Renal cortex interstitium (tissue), 15 donors: Measurements from ENCODE around the gene HMBS. TPM values are rescaled to one million over a fixed set of nuclear protein-coding genes. Genes with fewer than 3 reads are reported as not detected.
"Not testable (repeated sequence)": the region's sequence is repeated elsewhere in the genome, so short reads cannot be mapped to it uniquely, and the experiment has no call there.

Experiments
- DNase-seq, 11 donors: peaks; one replicate each; pipeline ENCODE4 v3.0.0-alpha.2; 2013; ENCODE audit warnings: low read depth in 9 of 11, low spot score in 4 of 11; ENCODE audit errors: extremely low read depth in 1 of 11
- long read RNA-seq, 16 experiments: transcript quantifications; one replicate each; lab custom pipeline, GENCODE V29; 2026
- polyA plus RNA-seq, 3 donors: library from polyadenylated mRNA; unstranded; fragments of 120-200 nt; gene quantifications; one replicate each; pipeline ENCODE4 v1.2.1, GENCODE V29; 2013; ENCODE audit not compliant: insufficient read length in 3 of 3

HMBS gene
- 10 to 100 TPM; 27.2 to 30.9 (median 30.0) TPM for polyA plus RNA-seq
- long read RNA-seq, donor 1, partial matches to known transcripts, result 0 of 8 reads
- long read RNA-seq, donor 1, other reads (novel, unspliced or antisense), result 0 of 8 reads
- long read RNA-seq, donor 2, transcript HMBS-201 (14 exons, 1,501 nt), result major isoform, 6 of 7 reads
- long read RNA-seq, donor 2, partial matches to known transcripts, result 0 of 7 reads
- long read RNA-seq, donor 2, other reads (novel, unspliced or antisense), result 0 of 7 reads
- long read RNA-seq, donor 3, transcript HMBS-201 (14 exons, 1,501 nt), result major isoform, 6 of 11 reads
- long read RNA-seq, donor 3, partial matches to known transcripts, result 0 of 11 reads
- long read RNA-seq, donor 3, other reads (novel, unspliced or antisense), result 0 of 11 reads
- long read RNA-seq, donor 4, partial matches to known transcripts, result 0 of 18 reads
- long read RNA-seq, donor 4, other reads (novel, unspliced or antisense), result 13 of 18 reads
- long read RNA-seq, donor 5, result 0 reads
- long read RNA-seq, donor 6, partial matches to known transcripts, result 0 of 5 reads
- long read RNA-seq, donor 6, other reads (novel, unspliced or antisense), result 0 of 5 reads
- long read RNA-seq, donor 7, transcript HMBS-201 (14 exons, 1,501 nt), result major isoform, 8 of 8 reads
- long read RNA-seq, donor 7, partial matches to known transcripts, result 0 of 8 reads
- long read RNA-seq, donor 7, other reads (novel, unspliced or antisense), result 0 of 8 reads
- long read RNA-seq, donor 8, transcript HMBS-201 (14 exons, 1,501 nt), result major isoform, 12 of 12 reads
- long read RNA-seq, donor 8, partial matches to known transcripts, result 0 of 12 reads
- long read RNA-seq, donor 8, other reads (novel, unspliced or antisense), result 0 of 12 reads
- long read RNA-seq, donor 9, partial matches to known transcripts, result 0 of 9 reads
- long read RNA-seq, donor 9, other reads (novel, unspliced or antisense), result 6 of 9 reads
- long read RNA-seq, donor 10, partial matches to known transcripts, result 0 of 3 reads
- long read RNA-seq, donor 10, other reads (novel, unspliced or antisense), result 0 of 3 reads
- long read RNA-seq, donor 11, partial matches to known transcripts, result 0 of 6 reads
- long read RNA-seq, donor 11, other reads (novel, unspliced or antisense), result 0 of 6 reads
- long read RNA-seq, donor 12, partial matches to known transcripts, result 0 of 3 reads
- long read RNA-seq, donor 12, other reads (novel, unspliced or antisense), result 0 of 3 reads
- long read RNA-seq, donor 13, result 0 reads
- long read RNA-seq, donor 14, transcript HMBS-201 (14 exons, 1,501 nt), result major isoform, 5 of 5 reads
- long read RNA-seq, donor 14, partial matches to known transcripts, result 0 of 5 reads
- long read RNA-seq, donor 14, other reads (novel, unspliced or antisense), result 0 of 5 reads
- long read RNA-seq, donor 15, partial matches to known transcripts, result 0 of 1 reads
- long read RNA-seq, donor 15, other reads (novel, unspliced or antisense), result 0 of 1 reads
- long read RNA-seq, donor 16, transcript HMBS-201 (14 exons, 1,501 nt), result major isoform, 26 of 29 reads
- long read RNA-seq, donor 16, partial matches to known transcripts, result 0 of 29 reads
- long read RNA-seq, donor 16, other reads (novel, unspliced or antisense), result 0 of 29 reads

DNA sequence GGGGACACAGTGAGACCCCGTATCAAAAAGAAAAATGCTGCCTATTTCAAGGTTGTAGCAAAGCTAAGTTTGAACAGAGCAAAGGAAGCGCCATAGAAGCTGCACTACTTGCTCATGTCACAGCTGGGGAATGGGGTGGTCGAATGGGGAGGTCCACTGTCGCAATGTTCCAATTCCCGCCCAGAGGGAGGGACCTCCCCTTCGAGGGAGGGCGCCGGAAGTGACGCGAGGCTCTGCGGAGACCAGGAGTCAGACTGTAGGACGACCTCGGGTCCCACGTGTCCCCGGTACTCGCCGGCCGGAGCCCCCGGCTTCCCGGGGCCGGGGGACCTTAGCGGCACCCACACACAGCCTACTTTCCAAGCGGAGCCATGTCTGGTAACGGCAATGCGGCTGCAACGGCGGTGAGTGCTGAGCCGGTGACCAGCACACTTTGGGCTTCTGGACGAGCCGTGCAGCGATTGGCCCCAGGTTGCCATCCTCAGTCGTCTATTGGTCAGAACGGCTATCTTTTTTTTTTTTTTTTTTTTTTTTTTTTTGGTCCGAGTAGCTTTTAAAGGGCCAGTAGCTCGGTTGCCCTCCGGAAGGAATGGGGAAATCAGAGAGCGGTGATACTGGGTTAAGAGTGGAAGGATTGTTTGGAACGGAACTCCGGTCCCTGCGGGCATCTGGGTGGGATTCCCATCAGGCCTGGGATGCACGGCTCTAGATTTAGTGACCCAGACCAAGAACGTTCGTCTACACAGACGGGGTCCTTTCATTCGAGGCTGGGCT, at the start of gene HMBS:
Gene HMBS (plus strand): TSS at position 219 of the 774 bp plus-strand sequence. CDS start 153 bp downstream, at position 372.
- DNase-seq, result peak; percentile 83 to 95 (median 94)

DNA sequence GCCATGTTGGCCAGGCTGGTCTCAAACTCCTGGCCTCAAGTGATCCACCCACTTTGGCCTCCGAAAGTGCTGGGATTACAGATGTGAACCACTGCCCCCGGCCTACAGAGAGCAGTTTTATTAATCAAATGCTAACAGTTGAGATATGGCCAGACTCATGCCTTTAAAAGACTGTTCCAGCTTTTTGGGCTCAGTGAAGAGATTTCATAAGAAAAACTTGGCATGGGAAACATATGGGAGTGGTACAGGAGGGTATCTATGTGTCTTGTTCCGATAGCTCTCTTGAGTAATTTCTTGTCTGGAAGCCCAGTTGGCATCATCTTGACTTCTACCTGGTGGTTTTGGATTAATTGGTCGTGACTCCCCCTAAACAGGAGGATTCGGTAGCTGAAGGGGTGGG, 45.8 kb upstream of the HMBS start:
- no peak for DNase-seq

DNA sequence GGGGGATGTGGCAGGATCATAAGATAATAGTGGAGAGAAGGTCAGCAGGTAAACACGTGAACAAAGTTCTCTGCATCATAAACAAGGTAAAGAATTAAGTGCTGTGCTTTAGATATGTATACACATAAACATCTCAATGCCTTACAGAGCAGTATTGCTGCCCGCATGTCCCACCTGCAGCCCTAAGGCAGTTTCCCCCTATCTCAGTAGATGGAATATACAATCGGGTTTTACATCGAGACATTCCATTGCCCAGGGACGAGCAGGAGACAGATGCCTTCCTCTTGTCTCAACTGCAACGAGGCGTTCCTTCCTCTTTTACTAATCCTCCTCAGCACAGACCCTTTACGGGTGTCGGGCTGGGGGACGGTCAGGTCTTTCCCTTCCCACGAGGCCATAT, 45.2 kb upstream of the HMBS start:
- DNase-seq, result not testable (repeated sequence)

DNA sequence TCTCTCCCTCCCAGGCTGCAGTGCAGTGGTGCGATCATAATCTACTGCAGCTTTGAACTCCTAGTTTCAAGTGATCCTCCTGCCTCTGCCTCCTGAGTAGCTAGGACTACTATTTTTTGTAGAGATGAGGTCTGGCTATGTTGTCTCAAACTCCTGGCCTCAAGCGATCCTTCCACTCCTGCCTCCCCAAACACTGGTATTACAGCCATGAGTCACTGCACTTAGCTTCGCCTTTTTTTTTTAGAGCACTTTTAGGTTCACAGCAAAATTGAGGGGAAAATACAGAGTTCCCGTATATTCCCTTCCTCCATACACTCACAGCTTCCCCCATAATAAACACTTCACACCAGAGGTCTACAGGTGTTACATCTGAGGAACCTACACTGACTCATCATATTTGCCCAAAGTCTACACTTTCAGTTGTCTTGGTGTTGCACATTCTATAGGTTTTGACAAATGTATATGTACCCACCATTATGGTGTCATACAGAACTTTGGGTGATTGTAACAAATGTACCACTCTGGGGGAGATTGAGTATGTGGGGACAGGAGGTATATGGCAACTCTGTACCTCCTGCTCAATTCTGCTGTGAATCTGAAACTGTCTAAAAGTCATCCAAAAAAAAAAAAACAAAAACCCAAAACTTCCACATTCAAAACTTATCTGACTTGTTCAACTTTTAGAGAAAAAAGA, 42.7 kb upstream of the HMBS start:
- no peak for DNase-seq

DNA sequence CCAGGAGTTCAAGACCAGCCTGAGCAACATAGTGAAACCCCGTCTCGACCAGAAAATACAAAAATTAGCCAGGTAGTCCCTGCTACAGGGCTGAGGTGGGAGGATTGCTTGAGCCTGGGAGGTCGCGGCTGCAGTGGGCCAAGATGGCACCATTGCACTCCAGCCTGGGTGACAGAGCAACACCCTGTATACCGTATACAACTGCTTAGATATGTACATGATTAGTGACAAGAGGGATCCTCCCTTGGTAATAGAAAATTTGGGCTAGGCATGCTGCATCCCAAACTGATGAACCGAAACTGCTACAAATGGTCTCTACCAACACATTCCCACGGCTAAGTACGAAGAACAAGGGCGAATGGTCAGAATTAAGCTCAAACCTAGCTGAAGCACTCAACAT, 41.8 kb upstream of the HMBS start:
- DNase-seq, result no peak

DNA sequence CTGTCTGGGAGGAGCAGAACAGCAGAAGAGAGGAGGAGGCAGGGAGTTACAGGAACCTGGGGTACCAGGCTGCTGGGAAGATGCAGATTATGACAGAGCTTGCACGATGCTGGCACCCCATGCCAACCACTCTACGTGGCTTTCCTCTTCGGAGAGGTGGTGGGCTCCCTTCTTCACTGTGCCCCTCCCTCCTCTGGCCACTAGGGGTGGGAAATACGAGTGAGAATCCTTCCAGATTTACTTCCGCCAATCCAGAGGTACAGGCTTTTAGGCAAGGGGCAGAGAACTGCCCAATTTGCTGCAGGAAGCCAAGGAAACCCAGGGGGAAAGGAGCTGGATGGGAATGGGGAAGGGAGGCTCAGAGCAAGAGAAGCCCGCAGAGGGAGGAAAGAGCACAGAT, 40.0 kb upstream of the HMBS start:
- DNase-seq, result no peak

DNA sequence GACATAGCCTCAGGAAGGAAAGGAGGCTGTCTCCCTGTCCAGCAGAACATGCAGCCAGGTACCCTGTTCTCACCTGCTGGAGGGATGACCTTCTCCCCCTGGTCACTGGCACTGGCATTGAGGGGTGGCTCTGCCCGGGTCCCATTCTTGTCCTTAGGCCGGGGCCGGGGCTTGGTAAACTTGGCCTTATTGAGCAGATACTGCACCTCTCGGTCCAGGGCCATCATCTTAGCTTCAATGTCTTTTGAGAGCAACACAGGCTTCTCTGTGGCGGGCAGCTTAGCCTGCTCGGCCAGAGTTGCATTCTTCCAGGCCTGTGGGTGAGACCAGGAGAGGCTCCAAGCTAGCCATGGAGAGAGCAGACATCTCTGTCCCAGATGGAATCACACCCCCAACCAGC, 38.2 kb upstream of the HMBS start:
- DNase-seq, result no peak

DNA sequence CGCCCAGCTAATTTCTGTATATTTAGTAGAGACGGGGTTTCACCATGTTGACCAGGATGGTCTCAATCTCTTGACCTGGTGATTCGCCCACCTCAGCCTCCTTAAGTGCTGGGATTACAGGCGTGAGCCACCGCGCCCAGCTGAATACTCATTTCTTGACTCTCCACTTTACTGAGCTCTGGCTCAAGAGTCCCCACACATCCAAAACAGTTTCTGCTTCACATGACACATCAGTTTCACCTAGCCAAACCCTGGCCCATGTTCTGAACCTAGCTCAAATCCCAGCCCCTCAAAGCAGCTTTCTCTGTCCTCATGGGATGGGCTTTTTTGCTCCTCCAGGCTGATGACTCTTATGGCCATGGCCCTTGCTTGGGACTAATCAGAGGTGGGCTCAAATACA, 37.5 kb upstream of the HMBS start:
- no peak for DNase-seq

DNA sequence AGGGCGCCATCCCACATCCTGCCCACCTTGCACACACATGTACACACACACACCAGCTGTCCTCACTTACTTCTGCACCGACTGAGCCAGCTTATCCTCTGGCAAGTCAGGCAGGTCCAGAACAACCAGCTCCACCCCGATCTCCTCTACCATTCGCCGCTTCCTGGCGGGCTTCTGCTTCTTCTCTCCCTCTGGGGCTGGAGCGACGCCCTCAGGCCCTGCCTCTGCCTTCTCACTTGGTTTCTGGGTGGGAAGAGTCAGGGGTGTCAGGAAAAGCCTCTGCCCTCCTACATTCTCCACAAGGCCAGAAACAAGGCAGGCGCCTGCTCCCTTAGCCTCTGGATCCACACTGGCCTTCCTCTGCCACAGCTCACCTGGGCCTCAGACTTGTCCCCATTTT, 36.0 kb upstream of the HMBS start:
- DNase-seq, result no peak

DNA sequence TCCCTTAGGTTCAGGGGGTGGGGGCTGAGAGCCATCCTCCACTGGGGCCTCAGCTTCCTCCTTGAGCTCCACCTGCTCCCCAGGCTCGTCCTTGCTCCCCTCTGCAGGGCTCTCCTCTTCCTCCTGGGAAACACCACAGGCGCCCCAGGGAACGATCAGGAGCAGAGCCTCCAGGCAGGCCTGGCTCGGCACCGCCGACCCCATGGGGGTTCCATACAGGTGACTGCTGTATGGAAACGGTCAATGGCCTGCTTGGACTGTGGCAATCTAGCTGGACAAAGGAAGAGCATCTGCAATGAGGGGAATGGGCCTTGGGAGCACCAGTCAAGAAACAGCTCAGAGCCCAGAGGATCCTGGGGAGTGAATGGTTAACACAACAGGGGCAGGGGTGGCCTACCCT, 35.6 kb upstream of the HMBS start:
- DNase-seq, result no peak

DNA sequence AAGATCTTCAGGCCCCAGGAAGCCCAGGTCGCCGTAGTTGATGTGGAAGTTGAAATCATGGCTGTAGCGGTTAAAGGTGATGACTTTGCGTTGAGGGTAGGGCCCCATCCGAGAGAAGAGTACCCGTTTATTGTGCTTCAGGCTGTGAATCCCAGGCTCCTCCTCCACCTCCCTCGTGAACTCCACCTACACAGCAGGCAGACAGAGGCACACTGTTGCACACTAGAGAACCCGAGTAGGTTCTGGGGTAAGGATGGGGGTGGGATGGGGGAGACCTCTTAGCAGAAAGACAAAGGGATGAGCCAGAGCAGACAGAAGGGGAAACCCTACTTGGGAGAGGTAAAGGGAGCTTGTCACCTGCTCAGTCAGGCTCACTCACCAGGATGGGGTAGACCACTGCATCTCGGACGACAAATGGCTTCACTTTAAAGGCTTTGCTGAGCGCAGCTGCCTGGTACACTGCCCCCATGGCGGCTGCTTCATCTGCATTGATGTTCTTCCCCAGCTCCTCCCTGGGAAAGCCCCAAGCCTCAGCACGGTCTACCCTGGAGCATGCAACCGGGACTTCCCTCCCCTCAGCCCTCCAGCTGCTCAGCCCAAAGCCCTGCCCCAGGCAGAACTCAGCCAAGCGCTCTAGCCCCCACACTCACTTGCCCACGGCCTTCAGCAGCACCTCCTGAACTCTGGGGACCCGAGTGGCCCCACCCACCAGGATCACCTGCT, 33.1 kb upstream of the HMBS start:
- DNase-seq, result no peak

DNA sequence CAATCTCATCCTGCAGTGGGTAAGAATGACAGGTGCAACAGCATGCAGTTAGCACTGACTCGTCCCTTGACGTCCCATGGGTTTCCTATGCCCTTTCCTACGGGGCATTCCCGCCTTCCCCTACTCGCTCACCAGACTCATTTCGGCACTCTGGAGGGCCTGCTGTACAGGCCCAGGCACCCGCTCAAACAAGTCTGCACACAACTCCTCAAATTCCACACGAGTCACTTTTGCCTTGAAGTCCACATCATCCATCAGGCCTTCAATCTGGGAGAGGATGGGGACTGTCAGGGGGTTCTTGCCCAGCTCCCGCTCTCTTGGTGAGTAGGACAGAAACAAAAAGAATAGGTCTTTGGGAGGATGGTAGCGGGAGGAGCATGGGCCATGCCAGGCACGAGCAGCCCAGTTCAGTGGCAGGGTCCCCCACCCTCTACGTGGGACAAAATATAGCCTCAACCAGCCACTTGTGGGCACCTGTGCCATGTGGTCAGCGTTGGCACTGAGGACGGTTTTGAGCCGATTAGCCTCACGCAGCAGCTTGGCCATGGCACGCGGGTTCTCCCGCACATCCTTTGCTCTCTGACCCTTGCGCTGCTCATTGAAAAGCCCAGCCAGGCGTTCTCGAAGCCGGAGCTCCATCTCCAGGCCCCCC, 32.4 kb upstream of the HMBS start:
- DNase-seq, result no peak

DNA sequence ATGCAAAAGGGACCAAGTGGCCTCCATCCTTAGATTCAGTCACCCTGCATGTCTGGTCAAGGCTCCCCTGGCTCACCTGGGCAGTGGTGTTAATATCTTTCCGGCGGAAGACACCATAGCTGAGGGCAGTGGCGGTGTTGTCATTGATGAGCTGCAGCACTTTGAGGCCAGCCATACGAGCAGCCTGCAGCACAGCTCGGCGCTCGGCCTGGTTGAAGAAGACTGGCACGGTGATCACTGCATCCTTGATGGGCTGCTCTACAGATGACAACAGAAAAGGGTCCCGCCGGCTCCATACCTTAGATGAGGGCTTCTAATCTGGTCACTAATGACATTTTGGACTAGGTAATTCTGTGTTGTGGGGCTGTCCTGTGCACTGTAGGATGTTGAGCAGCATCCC, 30.3 kb upstream of the HMBS start:
- DNase-seq, result no peak

DNA sequence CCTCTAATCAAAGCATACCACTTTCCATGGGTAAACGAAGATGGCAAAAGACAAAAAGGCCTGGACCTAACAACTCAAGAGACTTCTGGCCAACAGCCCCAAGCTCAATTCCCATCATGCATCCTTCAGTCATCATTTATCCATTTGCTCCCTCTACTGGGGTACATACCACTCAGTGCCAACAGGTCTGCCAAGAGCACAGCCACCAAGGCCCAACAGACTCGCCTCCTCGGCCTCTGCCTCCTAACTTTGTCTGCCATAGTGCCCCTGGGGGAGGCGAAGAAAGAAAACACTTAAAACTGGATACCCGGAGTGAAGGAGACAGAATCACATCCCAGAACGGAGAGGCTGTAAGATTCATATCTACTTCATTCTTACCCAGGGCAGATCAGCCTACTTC, 28.8 kb upstream of the HMBS start:
- DNase-seq, result no peak

DNA sequence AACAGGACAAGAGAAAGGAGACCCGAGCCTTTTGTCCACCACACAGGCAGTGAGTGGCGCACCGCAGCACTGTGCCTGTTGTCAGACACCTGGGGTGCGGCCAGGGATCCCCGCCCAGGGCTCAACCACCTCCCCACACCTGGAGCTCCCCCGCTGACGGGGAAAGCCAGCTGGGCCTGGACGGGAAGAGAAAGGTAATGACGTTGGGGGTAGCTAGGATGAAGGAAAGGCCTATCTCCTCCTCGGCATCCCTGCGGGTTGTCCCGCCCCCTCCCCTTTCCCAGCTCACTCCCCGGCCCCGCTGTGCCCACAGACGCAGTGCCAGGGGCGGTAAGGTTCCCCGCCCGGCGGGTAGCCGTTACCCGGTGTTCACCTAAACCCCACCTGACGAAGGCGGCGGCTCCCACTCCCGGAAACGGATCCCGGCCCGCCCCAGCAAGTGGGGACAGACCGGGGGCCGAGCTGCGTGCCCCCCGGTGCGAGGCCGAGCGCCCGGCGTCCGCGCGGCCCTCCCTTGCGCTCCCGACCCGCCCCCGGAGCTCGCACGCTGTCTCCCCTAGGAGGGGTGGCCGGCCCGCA, 28.2 kb upstream of the HMBS start:
- DNase-seq, result no peak
